Smooth muscle cell (in vitro differentiated cells): ENCODE results near the gene PDZD4. TPM values are rescaled to one million over a fixed set of nuclear protein-coding genes. Genes with fewer than 3 reads are reported as not detected.

Source experiments
- DNase-seq: peaks from one replicate; lab custom pipeline; 2025; ENCODE audit not compliant: unreplicated experiment; lab: John Stamatoyannopoulos, UW
- H2AFZ ChIP-seq: fragments of 200-600 bp; sonication (generic); 2 replicates; pipeline ENCODE4 v1.6.0; 2016; ENCODE audit warnings: antibody characterized with exemption, low read depth, mild to moderate bottlenecking
- H3F3A ChIP-seq: fragments of 200-600 bp; sonication (generic); 2 replicates; pipeline ENCODE4 v1.6.0; 2017; ENCODE audit warnings: antibody characterized with exemption, low read depth
- H3K27ac ChIP-seq: fragments of 200-600 bp; sonication (generic); 2 replicates; pipeline ENCODE4 v1.5.1; 2016; ENCODE audit warnings: low read depth, mild to moderate bottlenecking
- H3K27me3 ChIP-seq: fragments of 200-600 bp; sonication (generic); 2 replicates; pipeline ENCODE4 v1.6.1; 2016; ENCODE audit warnings: low read depth, mild to moderate bottlenecking
- H3K36me3 ChIP-seq: fragments of 200-600 bp; sonication (generic); 2 replicates; pipeline ENCODE4 v1.5.1; 2016; ENCODE audit warnings: low read depth
- H3K4me1 ChIP-seq: fragments of 200-600 bp; sonication (generic); 2 replicates; pipeline ENCODE4 v1.5.1; 2016; ENCODE audit warnings: low read depth
- H3K4me2 ChIP-seq: fragments of 200-600 bp; sonication (generic); 2 replicates; pipeline ENCODE4 v1.6.0; 2016; ENCODE audit warnings: mild to moderate bottlenecking
- H3K4me3 ChIP-seq: fragments of 200-600 bp; sonication (generic); 2 replicates; pipeline ENCODE4 v1.5.1; 2016; ENCODE audit warnings: mild to moderate bottlenecking
- H3K79me2 ChIP-seq: fragments of 200-600 bp; sonication (generic); 2 replicates; pipeline ENCODE4 v1.6.0; 2016; ENCODE audit warnings: low read depth, mild to moderate bottlenecking
- H3K9ac ChIP-seq: fragments of 200-600 bp; sonication (generic); 2 replicates; pipeline ENCODE4 v1.6.0; 2016; ENCODE audit warnings: low read depth
- H3K9me3 ChIP-seq: fragments of 200-600 bp; sonication (generic); replicated peaks from 2 replicates; pipeline ENCODE4 v1.5.1; 2016; ENCODE audit warnings: low read depth
- H4K20me1 ChIP-seq: fragments of 200-600 bp; sonication (generic); 2 replicates; pipeline ENCODE4 v1.6.0; 2016; ENCODE audit warnings: low read depth
- WGBS: methylation state at CpG from one replicate; pipeline ENCODE4 v1.1.7; 2016; ENCODE audit warnings: low lambda C conversion rate; 5-methylcytosine and 5-hydroxymethylcytosine counted together
- polyA plus RNA-seq: library from polyadenylated mRNA; unstranded; fragments of >200 nt; fragmentation: Nextera tagmentation; extraction: Ambion mirVana; gene quantifications from 2 replicates; pipeline ENCODE4 v1.2.1, GENCODE V29; 2016
- total RNA-seq: library from RNA; depleted of rRNA; stranded (reverse); fragments of >200 nt; gene quantifications from 2 replicates; pipeline ENCODE4 v1.2.3, GENCODE V29; 2014
- TF ChIP-seq, protein P1 (sequence below): fragments of 200-600 bp; sonication (generic); IDR thresholded peaks from 2 replicates; pipeline ENCODE4 v1.5.1; 2017; ENCODE audit warnings: borderline replicate concordance, mild to moderate bottlenecking, antibody characterized with exemption; ENCODE audit not compliant: insufficient read depth, poor library complexity, severe bottlenecking

PDZD4 gene
- total and polyA plus RNA-seq, 2 experiments from 2014 or later, result 2.3 to 3.1 TPM

DNA sequence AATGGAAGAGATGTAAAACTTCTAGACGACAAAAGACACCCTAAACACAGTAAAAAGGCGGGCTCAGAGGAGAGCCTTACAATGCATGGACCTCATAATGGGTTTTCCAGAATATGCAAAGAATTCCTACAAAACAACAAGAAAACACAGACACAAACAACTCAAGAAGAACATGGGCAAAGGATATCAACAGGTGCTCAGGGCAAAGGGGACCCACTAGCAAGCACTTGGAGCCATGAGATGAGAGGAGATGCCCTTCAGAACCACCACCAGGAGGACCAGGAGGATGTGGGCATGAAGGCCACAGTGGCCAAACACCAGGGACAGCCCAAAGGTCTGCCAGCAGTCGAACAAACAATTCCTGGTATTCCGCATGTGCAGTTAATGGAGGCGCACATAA, 17.2 kb downstream of the PDZD4 start:
- no peaks in the 10 kb centered on the region for H3K27me3 ChIP-seq
- H3K9me3 ChIP-seq, result no peaks in the 10 kb centered on the region
- no peaks in the 10 kb centered on the region for H3K4me1 ChIP-seq
- no peak overlapping the region for H3K4me2 ChIP-seq
- 80% methylated on average over 5 of the region's 5 CpGs for WGBS
- TF ChIP-seq, protein P1, sequence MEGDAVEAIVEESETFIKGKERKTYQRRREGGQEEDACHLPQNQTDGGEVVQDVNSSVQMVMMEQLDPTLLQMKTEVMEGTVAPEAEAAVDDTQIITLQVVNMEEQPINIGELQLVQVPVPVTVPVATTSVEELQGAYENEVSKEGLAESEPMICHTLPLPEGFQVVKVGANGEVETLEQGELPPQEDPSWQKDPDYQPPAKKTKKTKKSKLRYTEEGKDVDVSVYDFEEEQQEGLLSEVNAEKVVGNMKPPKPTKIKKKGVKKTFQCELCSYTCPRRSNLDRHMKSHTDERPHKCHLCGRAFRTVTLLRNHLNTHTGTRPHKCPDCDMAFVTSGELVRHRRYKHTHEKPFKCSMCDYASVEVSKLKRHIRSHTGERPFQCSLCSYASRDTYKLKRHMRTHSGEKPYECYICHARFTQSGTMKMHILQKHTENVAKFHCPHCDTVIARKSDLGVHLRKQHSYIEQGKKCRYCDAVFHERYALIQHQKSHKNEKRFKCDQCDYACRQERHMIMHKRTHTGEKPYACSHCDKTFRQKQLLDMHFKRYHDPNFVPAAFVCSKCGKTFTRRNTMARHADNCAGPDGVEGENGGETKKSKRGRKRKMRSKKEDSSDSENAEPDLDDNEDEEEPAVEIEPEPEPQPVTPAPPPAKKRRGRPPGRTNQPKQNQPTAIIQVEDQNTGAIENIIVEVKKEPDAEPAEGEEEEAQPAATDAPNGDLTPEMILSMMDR, result no peak
- H3K79me2 ChIP-seq, result no peaks in the 10 kb centered on the region
- no peaks in the 10 kb centered on the region for H3K36me3 ChIP-seq
- DNase-seq, result no peak
- H3K27ac ChIP-seq, result no peak overlapping the region
- no peak overlapping the region for H2AFZ ChIP-seq
- H3K4me3 ChIP-seq, result no peak overlapping the region
- H3F3A ChIP-seq, result no peaks in the 10 kb centered on the region
- H4K20me1 ChIP-seq, result no peaks in the 10 kb centered on the region
- H3K9ac ChIP-seq, result no peak overlapping the region

DNA sequence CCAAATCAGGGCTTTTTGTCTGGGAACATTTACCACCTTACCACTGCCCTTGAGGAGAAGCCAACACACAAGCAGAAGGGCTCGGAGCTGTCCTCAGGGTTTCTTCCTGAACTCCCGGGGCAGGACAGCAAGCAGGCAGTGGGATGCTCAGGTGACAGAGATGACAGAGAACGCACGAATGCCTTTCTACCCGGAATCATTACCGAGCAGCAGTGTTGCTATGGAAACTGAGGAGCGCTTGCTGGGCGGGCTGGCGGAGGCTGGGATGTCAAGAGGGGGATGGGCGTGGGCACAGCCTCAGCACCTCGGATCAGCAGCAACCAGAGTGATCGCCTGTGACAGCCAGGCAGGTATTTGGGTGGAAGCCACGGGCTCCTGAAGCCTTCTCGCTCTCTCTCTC, 18.1 kb downstream of the PDZD4 start:
- Histone ChIP-seq H3K27ac (no peak overlapping the region), H2AFZ (no peak overlapping the region), H3F3A (no peaks in the 10 kb centered on the region), H4K20me1 (no peaks in the 10 kb centered on the region), H3K9me3 (no peaks in the 10 kb centered on the region), H3K4me2 (no peak overlapping the region), H3K4me3 (no peak overlapping the region), H3K27me3 (no peaks in the 10 kb centered on the region), H3K79me2 (no peaks in the 10 kb centered on the region), H3K36me3 (no peaks in the 10 kb centered on the region), H3K4me1 (no peaks in the 10 kb centered on the region), H3K9ac (no peak overlapping the region)
- TF ChIP-seq, protein P1, result no peak
- WGBS, result 81% methylated on average over 14 of the region's 14 CpGs
- no peak for DNase-seq

DNA sequence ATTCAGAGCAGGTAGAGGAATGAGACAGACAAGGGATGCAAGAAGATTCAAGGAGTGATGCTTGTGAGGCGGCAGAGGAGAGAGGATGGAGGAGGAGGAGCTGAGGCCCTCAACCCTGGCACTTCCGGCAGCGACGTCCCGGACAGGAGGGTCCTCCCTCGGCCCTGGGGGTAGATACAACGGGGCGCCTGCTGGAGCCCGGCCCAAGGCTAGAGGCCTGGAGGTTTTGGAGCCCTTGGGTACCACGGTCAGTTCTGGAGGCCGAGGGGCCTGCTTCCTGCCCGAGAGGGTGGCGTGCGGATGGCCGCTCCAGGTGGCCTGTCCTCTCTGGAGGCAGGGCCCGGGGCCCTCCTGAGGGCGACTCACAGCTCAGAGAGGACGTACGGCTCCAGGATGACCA, 22.4 kb downstream of the PDZD4 start:
- TF ChIP-seq, protein P1, result no peak
- H3K27ac ChIP-seq, result no peak overlapping the region
- H4K20me1 ChIP-seq, result no peaks in the 10 kb centered on the region
- no peaks in the 10 kb centered on the region for H3K4me1 ChIP-seq
- no peak overlapping the region for H3K4me3 ChIP-seq
- no peaks in the 10 kb centered on the region for H3K36me3 ChIP-seq
- WGBS, result 92% methylated on average over 19 of the region's 19 CpGs
- no peaks in the 10 kb centered on the region for H3K27me3 ChIP-seq
- DNase-seq, result no peak
- H3F3A ChIP-seq, result no peaks in the 10 kb centered on the region
- H3K4me2 ChIP-seq, result no peak overlapping the region
- H3K9me3 ChIP-seq, result no peaks in the 10 kb centered on the region
- no peaks in the 10 kb centered on the region for H3K79me2 ChIP-seq
- no peak overlapping the region for H2AFZ ChIP-seq
- no peak overlapping the region for H3K9ac ChIP-seq

DNA sequence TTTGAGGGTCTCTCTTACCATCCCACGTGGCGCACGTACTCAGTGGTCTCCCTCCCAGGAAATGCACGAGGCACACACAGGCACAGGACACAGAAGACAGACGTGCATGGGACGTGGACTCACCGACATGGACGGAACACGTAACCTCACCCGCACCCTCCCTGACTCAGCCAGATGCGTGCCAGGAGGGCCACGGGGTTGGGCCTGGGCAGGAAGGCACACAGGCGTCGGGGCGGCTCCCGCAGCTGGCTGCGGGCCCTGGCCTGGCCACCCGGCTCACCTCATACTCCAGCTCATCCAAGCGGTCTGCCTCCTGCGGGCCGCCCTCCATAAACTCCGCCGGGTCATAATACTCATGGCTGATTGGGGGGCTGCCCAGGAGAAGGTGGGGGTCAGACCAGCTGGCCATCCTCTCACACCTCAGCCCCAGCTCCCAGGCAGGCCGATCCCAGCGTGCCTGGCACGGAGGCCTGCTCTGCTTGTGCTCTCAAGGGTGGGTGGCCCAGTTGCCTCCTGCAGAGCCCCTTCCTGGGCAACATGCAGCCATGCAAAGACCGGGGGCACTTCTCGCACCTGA, 23.3 kb downstream of the PDZD4 start:
- TF ChIP-seq, protein P1, result no peak
- no peak overlapping the region for H3K4me3 ChIP-seq
- H3K27ac ChIP-seq, result no peak overlapping the region
- H3K79me2 ChIP-seq, result no peaks in the 10 kb centered on the region
- WGBS, result 95% methylated on average over 27 of the region's 28 CpGs
- H2AFZ ChIP-seq, result no peak overlapping the region
- H4K20me1 ChIP-seq, result no peaks in the 10 kb centered on the region
- no peaks in the 10 kb centered on the region for H3K27me3 ChIP-seq
- H3K4me1 ChIP-seq, result no peaks in the 10 kb centered on the region
- DNase-seq, result no peak
- no peak overlapping the region for H3K9ac ChIP-seq
- H3K9me3 ChIP-seq, result no peaks in the 10 kb centered on the region
- no peak overlapping the region for H3K4me2 ChIP-seq
- no peaks in the 10 kb centered on the region for H3F3A ChIP-seq
- no peaks in the 10 kb centered on the region for H3K36me3 ChIP-seq
